ENCODE data around the gene ALKAL2.

ALKAL2 gene

GRCh38 chr2:244547-244946, 43.3 kb downstream of the ALKAL2 start:
- no peak for DNase-seq (ENCODE audit: low read depth)

- DNase-seq (ENCODE audit: low read depth) = no peak
These were observed 49.0 kb downstream of the ALKAL2 start for GRCh38 chr2:238869-239268.

DNA sequence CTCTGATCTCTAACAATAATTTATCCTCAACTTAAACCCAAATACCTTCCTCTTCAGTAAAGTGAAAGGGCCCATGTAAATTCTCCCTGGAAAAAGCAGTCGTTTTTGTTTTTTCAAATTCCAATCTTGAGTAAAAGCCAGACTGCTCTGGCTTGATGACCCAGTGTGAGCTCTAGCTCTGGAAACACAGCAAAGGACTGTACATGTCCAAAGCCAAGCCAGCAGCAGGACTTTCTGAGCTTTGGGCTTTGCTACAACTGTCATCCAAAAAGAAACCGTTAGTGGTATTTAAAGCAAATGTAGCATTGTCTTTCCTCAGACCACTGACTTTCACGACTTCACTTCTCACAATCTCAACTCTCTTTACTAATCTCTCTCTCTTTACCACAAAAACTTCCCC, 49.5 kb downstream of the ALKAL2 start:
- no peak for DNase-seq (ENCODE audit: low read depth)

DNA sequence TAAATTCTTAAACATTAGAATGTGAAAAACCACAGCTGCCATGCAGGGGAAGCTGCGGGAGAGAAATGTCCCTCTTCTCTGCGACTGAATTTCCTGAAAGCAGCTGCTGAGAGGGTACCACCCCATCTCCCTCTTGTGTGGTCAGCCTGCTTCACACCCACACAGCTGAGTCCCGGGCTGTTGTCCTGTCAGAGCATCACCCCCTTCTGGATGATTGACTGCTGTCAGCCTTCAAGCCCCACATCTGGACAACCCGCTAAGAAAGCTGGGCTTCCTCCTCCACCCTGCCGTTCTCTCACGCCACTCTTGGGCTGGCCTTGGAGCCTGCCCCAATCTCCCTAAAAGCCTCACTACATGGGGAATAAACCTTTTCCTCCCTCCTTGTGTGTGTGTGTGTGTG, 50.0 kb downstream of the ALKAL2 start:
- DNase-seq (ENCODE audit: low read depth) = no peak

- DNase-seq (ENCODE audit: low read depth) = peak; percentile 22
These were observed 50.8 kb downstream of the ALKAL2 start for GRCh38 chr2:236993-237539.

DNA sequence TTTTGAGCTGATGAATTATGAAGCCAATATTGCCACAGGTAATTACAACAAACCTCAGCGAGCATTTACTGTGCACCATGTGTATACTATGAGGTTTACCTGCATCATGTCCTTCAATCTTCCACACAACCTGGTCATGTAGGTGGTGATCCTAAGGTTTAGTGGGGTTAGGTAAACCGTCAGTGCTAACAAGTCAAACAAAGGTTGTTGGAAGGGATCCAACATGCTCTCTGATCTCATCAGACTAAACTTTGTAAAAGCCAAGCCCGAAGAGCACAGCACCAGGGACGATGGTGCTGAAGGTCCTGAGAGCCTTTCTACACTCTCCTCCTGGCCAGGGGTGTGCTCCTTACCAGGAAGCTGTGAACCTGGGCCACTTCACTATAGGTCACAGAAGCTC, 53.5 kb downstream of the ALKAL2 start:
- no peak for DNase-seq (ENCODE audit: low read depth)

- no peak for DNase-seq (ENCODE audit: low read depth)
These were observed 54.9 kb downstream of the ALKAL2 start for GRCh38 chr2:233030-233429.

GRCh38 chr2:231521-232185, 56.2 kb downstream of the ALKAL2 start:
- no peak for DNase-seq (ENCODE audit: low read depth)

Data from iris pigment epithelial cell (primary cell).